MG63 (cell line): ENCODE data around the gene TMEM259. TPM values are rescaled to one million over a fixed set of nuclear protein-coding genes. Genes with fewer than 3 reads are reported as not detected.

Experiments
- DNase-seq: peaks from one replicate; pipeline ENCODE4 v3.0.0-alpha.2; 2020
- H3K27me3 ChIP-seq: fragments of 250-450 bp; sonication (Bioruptor Pico); 2 replicates; pipeline ENCODE4 v1.5.1; 2020; ENCODE audit warnings: mild to moderate bottlenecking, moderate library complexity
- H3K36me3 ChIP-seq: fragments of 250-450 bp; sonication (Bioruptor Pico); 2 replicates; pipeline ENCODE4 v1.5.1; 2020; ENCODE audit warnings: mild to moderate bottlenecking, moderate library complexity
- H3K4me3 ChIP-seq: fragments of 250-450 bp; sonication (Bioruptor Pico); 2 replicates; pipeline ENCODE4 v1.5.1; 2020; ENCODE audit warnings: mild to moderate bottlenecking, moderate library complexity
- H3K9me3 ChIP-seq: fragments of 250-450 bp; sonication (Bioruptor Pico); 2 replicates; pipeline ENCODE4 v1.5.1; 2020; ENCODE audit warnings: mild to moderate bottlenecking, moderate library complexity
- total RNA-seq: library from RNA; depleted of rRNA; stranded (reverse); fragments of >200 nt; shearing (Covaris generic); gene quantifications from 2 replicates; pipeline ENCODE4 v1.2.3, GENCODE V29; 2014; ENCODE audit warnings: low replicate concordance

The TMEM259 gene
- total RNA-seq, 1 experiment from 2014 or later = 75.8 TPM

- H3K9me3 ChIP-seq = no peaks in the 10 kb centered on the region
- no peaks in the 10 kb centered on the region for H3K36me3 ChIP-seq
- peaks cover 9% of the 10 kb centered on the region for H3K27me3 ChIP-seq
- no peak for DNase-seq
- H3K4me3 ChIP-seq = no peak overlapping the region
These were observed 18.3 kb downstream of the TMEM259 start for GRCh38 chr19:1002600-1002999.

- no peaks in the 10 kb centered on the region for H3K9me3 ChIP-seq
- no peak overlapping the region for H3K4me3 ChIP-seq
- H3K36me3 ChIP-seq = no peaks in the 10 kb centered on the region
- peaks cover 9% of the 10 kb centered on the region for H3K27me3 ChIP-seq
- no peak for DNase-seq
These were observed 19.3 kb downstream of the TMEM259 start for GRCh38 chr19:1001538-1002166.

GRCh38 chr19:1000591-1001537, 20.1 kb downstream of the TMEM259 start:
- no peak for DNase-seq
- no peaks in the 10 kb centered on the region for H3K9me3 ChIP-seq
- H3K36me3 ChIP-seq = no peaks in the 10 kb centered on the region
- H3K27me3 ChIP-seq = peaks cover 9% of the 10 kb centered on the region
- no peak overlapping the region for H3K4me3 ChIP-seq

- Histone ChIP-seq H3K27me3 (peaks cover 9% of the 10 kb centered on the region), H3K36me3 (no peaks in the 10 kb centered on the region), H3K4me3 (no peak within 1 kb of the TSS), H3K9me3 (no peaks in the 10 kb centered on the region)
- DNase-seq = peak; percentile 47
These were observed 20.8 kb downstream of the TMEM259 start, which contains the start of gene GRIN3B for GRCh38 chr19:1000095-1000494. TSS of gene GRIN3B (plus strand) at chr19:1000419. CDS start at chr19:1000438, 19 bp downstream.

GRCh38 chr19:999379-999719, 21.6 kb downstream of the TMEM259 start:
- no peaks in the 10 kb centered on the region for H3K9me3 ChIP-seq
- no peak overlapping the region for H3K4me3 ChIP-seq
- peaks cover 9% of the 10 kb centered on the region for H3K27me3 ChIP-seq
- H3K36me3 ChIP-seq = peaks cover 1% of the 10 kb centered on the region
- no peak for DNase-seq

GRCh38 chr19:998064-998463, 22.9 kb downstream of the TMEM259 start:
- Histone ChIP-seq H3K27me3 (peaks cover 9% of the 10 kb centered on the region), H3K4me3 (no peak overlapping the region), H3K9me3 (no peaks in the 10 kb centered on the region), H3K36me3 (peaks cover 4% of the 10 kb centered on the region)
- DNase-seq = no peak

GRCh38 chr19:996051-996838, 24.7 kb downstream of the TMEM259 start:
- Histone ChIP-seq H3K27me3 (peaks cover 9% of the 10 kb centered on the region), H3K4me3 (no peak overlapping the region)

GRCh38 chr19:995051-995827, 25.7 kb downstream of the TMEM259 start:
- peaks cover 11% of the 10 kb centered on the region for H3K36me3 ChIP-seq
- no peaks in the 10 kb centered on the region for H3K9me3 ChIP-seq
- no peak overlapping the region for H3K4me3 ChIP-seq
- peaks cover 9% of the 10 kb centered on the region for H3K27me3 ChIP-seq
- DNase-seq = no peak

More at GRCh38 chr19:996051-996838, 24.7 kb downstream of the TMEM259 start:
- H3K36me3 ChIP-seq = peaks cover 6% of the 10 kb centered on the region
- DNase-seq = no peak
- no peaks in the 10 kb centered on the region for H3K9me3 ChIP-seq

- Histone ChIP-seq H3K4me3 (no peak overlapping the region), H3K27me3 (peaks cover 7% of the 10 kb centered on the region), H3K36me3 (peaks cover 11% of the 10 kb centered on the region), H3K9me3 (no peaks in the 10 kb centered on the region)
- no peak for DNase-seq
These were observed 26.4 kb downstream of the TMEM259 start for GRCh38 chr19:994516-994915.

- peaks cover 11% of the 10 kb centered on the region for H3K36me3 ChIP-seq
- no peak overlapping the region for H3K4me3 ChIP-seq
- peaks cover 1% of the 10 kb centered on the region for H3K27me3 ChIP-seq
- DNase-seq = no peak
- H3K9me3 ChIP-seq = no peaks in the 10 kb centered on the region
These were observed 27.0 kb downstream of the TMEM259 start for GRCh38 chr19:993831-994393.

- no peaks in the 10 kb centered on the region; the same call in 1 of the 2 replicates for H3K27me3 ChIP-seq
- no peaks in the 10 kb centered on the region for H3K9me3 ChIP-seq
- H3K4me3 ChIP-seq = no peak overlapping the region
- no peak for DNase-seq
- peaks cover 11% of the 10 kb centered on the region for H3K36me3 ChIP-seq
These were observed 27.5 kb downstream of the TMEM259 start for GRCh38 chr19:993361-993830.

- no peak for DNase-seq
- Histone ChIP-seq H3K27me3 (no peaks in the 10 kb centered on the region; the same call in 1 of the 2 replicates), H3K4me3 (no peak overlapping the region), H3K36me3 (peaks cover 11% of the 10 kb centered on the region), H3K9me3 (no peaks in the 10 kb centered on the region)
These were observed 28.3 kb downstream of the TMEM259 start for GRCh38 chr19:992670-993055.

GRCh38 chr19:991932-992669, 28.8 kb downstream of the TMEM259 start:
- no peaks in the 10 kb centered on the region; the same call in 1 of the 2 replicates for H3K27me3 ChIP-seq
- H3K9me3 ChIP-seq = no peaks in the 10 kb centered on the region
- no peak for DNase-seq
- H3K4me3 ChIP-seq = no peak overlapping the region
- H3K36me3 ChIP-seq = peaks cover 11% of the 10 kb centered on the region

GRCh38 chr19:991174-991931, 29.6 kb downstream of the TMEM259 start:
- H3K9me3 ChIP-seq = no peaks in the 10 kb centered on the region
- H3K36me3 ChIP-seq = peaks cover 11% of the 10 kb centered on the region
- no peaks in the 10 kb centered on the region; the same call in 1 of the 2 replicates for H3K27me3 ChIP-seq
- no peak overlapping the region for H3K4me3 ChIP-seq
- DNase-seq = peak; percentile 33

- Histone ChIP-seq H3K4me3 (no peak overlapping the region), H3K27me3 (no peaks in the 10 kb centered on the region), H3K9me3 (no peaks in the 10 kb centered on the region), H3K36me3 (peaks cover 11% of the 10 kb centered on the region)
- DNase-seq = no peak
These were observed 30.2 kb downstream of the TMEM259 start for GRCh38 chr19:990746-991145.
